ENCODE data around the gene TSPAN17. TPM values are rescaled to one million over a fixed set of nuclear protein-coding genes. Genes with fewer than 3 reads are reported as not detected.
A peak's percentile ranks its signal among the peaks of the same experiment; 100 is the strongest.
"Not testable (repeated sequence)": the region's sequence is repeated elsewhere in the genome, so short reads cannot be mapped to it uniquely, and the experiment has no call there.

Gene TSPAN17
- total RNA-seq, 2 donors from 2014 or later, result 25.3 to 31.8 TPM

DNA sequence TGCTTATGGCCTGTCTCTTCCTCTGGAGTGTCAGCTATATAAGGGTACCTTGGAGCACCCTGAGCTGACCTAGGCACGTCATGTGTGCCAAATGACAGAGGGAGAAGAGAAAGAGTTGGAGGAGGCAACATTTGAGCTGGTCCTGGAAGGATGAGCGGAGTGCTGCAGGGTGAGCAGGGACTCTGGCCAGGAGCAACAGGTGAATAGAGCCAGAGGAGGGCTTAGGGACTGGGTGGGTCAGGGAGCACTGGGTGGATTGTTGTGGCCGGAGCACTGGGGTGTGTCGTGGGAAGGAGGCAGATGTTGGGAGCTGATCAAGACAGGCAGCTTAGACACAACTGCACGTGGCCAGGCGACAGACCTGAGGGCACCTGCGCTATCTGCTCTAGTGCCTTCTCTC, 43.6 kb downstream of the TSPAN17 start:
- Mint-ChIP-seq H3K9me3 (no peaks in the 10 kb centered on the region), H3K4me1 (ENCODE audit: low read depth) (no peaks in the 10 kb centered on the region), H3K4me3 (no peak overlapping the region), H3K27me3 (ENCODE audit: low read depth) (peaks cover 54% of the 10 kb centered on the region), H3K27ac (no peak overlapping the region), H3K36me3 (ENCODE audit: insufficient read depth in 2 of 2) (no peaks in the 10 kb centered on the region)
- ATAC-seq (replicated peaks in 1 of 2) (no peak), DNase-seq (no peak)

DNA sequence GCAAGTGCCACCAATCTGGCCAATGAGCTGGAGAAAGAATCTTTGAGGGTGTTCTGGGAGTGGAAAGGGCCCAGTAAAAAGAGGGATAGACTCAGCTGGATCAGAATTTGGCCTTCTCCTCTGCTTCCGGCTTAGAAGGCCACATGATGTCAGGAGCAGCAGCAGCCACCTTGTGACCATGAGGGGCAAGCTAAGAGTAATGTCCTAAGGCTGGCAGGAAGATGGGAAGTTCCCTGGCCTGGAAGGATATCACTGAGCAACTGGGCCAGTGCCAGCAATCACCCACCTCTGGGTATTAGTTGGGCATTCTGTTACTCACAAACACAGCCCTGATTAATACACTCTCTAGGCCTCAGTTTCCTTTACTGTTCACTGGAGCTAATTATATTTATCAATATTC, 44.2 kb downstream of the TSPAN17 start:
- Mint-ChIP-seq H3K36me3 (ENCODE audit: insufficient read depth in 2 of 2) (no peaks in the 10 kb centered on the region), H3K9me3 (no peaks in the 10 kb centered on the region), H3K27ac (no peak overlapping the region), H3K4me3 (no peak overlapping the region), H3K27me3 (ENCODE audit: low read depth) (peaks cover 59% of the 10 kb centered on the region), H3K4me1 (ENCODE audit: low read depth) (no peaks in the 10 kb centered on the region)
- DNase-seq, result no peak
- no peak for ATAC-seq (replicated peaks in 1 of 2)

DNA sequence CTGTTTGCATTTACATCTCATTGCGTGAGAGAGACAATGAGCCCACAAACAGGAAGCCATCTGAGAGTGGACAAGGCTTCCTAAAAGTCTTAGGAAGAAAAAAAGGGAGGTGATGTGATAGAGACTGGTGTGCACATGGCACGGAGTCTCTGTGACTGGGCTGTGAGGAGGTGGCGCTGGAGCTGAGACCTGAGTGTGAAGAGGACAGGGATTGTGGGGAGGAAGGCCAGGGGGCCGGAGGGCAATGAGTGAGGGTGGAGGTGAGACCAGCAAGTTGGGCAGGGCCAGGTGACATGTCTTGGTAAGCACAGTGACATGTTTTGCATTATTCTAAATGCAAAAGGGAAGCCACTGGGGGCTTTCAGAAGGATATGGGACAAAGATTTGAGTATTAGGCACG, 45.0 kb downstream of the TSPAN17 start:
- Mint-ChIP-seq H3K27ac (no peak overlapping the region), H3K36me3 (ENCODE audit: insufficient read depth in 2 of 2) (no peaks in the 10 kb centered on the region), H3K9me3 (no peaks in the 10 kb centered on the region), H3K4me1 (ENCODE audit: low read depth) (no peaks in the 10 kb centered on the region), H3K27me3 (ENCODE audit: low read depth) (peaks cover 67% of the 10 kb centered on the region), H3K4me3 (no peak overlapping the region)
- no peak for ATAC-seq (replicated peaks in 1 of 2)
- DNase-seq, result no peak

DNA sequence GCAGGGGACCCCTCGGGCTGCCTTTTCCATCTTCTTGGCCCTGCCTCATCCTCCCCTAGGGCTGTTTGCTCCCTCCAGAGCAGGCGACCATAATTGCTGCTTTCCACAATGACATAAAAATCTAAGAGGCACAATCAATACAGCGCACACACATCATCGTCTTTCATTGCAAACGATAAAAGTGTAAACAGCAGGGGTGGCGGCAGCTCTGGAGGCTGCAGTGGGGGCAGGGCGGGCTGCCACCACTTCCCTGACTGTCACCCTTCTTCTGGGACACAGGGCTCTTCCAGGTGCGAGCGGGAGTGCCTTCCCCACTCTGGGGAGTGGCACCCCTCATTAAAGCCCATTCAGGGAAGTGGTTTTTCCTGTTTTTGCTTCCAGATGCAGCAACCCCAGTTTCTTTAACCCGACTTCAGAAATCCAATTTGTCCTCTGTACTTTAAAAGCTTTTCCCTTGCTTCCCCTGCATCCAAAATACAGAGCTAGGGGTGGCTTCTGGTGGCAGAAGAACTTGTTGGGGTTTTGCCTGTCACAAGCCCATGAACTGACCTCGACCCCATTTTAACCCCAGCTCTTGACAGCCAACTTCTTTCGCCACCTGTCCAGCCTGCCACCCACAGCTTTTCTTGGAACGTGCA, 45.7 kb downstream of the TSPAN17 start:
- peaks cover 74% of the 10 kb centered on the region for H3K27me3 Mint-ChIP-seq (ENCODE audit: low read depth)
- H3K9me3 Mint-ChIP-seq, result no peaks in the 10 kb centered on the region
- H3K36me3 Mint-ChIP-seq (ENCODE audit: insufficient read depth in 2 of 2), result no peaks in the 10 kb centered on the region
- ATAC-seq (replicated peaks in 1 of 2) (no peak), DNase-seq (no peak)
- no peak overlapping the region for H3K27ac Mint-ChIP-seq
- H3K4me3 Mint-ChIP-seq, result no peak overlapping the region
- no peaks in the 10 kb centered on the region for H3K4me1 Mint-ChIP-seq (ENCODE audit: low read depth)

DNA sequence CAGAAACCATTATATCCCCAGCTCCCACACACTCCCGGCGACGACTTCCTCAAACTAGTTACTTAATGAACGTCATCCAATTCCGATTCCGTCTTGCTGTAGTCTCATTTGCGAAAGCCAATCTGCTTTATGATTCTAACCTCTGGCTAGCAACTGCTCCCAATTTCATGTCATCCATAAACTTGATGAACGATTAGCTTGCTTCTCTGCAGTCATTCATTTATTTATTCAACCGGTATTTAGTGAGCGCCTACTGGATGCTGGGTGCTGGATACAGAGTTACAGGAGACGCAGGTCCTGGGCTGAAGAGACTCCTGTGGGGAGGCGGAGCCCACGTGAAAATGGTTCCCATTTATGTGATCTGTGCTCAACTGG, 46.2 kb downstream of the TSPAN17 start:
- Mint-ChIP-seq H3K4me3 (no peak overlapping the region), H3K36me3 (ENCODE audit: insufficient read depth in 2 of 2) (no peaks in the 10 kb centered on the region), H3K27me3 (ENCODE audit: low read depth) (peaks cover 79% of the 10 kb centered on the region), H3K27ac (no peak overlapping the region), H3K9me3 (no peaks in the 10 kb centered on the region), H3K4me1 (ENCODE audit: low read depth) (no peaks in the 10 kb centered on the region)
- no peak for DNase-seq
- no peak for ATAC-seq (replicated peaks in 1 of 2)

DNA sequence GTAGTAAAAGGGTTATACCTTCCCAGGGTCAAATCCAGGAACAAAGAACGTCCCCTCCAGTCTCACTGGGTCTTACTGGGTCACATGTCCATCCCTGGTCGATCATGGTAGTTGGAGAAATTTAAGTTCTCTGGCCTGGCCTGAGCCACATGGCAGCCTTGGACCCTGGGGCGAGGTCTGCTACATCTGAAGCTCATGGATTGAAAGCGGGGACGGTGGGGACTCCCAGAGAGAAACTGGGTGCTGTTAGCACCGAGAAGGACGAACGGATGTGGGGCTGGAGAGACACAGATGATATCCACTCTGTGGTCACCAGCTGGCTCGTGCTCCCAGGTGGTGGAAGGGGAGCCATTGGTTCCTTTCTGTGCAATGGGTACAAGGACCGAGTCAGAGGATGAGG, 46.9 kb downstream of the TSPAN17 start:
- Mint-ChIP-seq H3K4me1 (ENCODE audit: low read depth) (no peaks in the 10 kb centered on the region), H3K9me3 (no peaks in the 10 kb centered on the region), H3K27me3 (ENCODE audit: low read depth) (peaks cover 86% of the 10 kb centered on the region), H3K4me3 (no peak overlapping the region), H3K36me3 (ENCODE audit: insufficient read depth in 2 of 2) (no peaks in the 10 kb centered on the region), H3K27ac (no peak overlapping the region)
- DNase-seq (no peak), ATAC-seq (replicated peaks in 1 of 2) (no peak)

DNA sequence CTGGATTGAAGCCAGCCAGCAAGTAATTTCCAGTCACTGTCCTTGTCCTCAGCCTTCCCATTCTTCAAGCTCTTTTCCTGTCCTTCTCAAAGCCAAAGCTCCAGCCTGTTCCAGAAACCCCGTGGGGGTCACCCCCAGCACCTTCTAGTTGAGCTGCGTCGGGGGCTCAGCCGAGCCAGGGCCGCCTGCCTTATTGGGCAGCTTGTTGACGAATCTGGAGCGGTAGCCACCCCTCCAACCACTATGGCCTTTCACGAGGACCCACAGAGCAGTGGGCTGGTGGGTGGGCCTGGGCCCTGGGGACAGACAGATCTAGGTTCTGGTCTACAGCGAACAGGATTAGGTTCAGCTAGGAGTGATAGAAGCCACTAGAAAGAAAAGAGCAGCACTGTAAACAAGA, 47.3 kb downstream of the TSPAN17 start:
- Mint-ChIP-seq H3K9me3 (no peaks in the 10 kb centered on the region), H3K4me3 (no peak overlapping the region), H3K4me1 (ENCODE audit: low read depth) (no peaks in the 10 kb centered on the region), H3K36me3 (ENCODE audit: insufficient read depth in 2 of 2) (no peaks in the 10 kb centered on the region), H3K27ac (no peak overlapping the region), H3K27me3 (ENCODE audit: low read depth) (peaks cover 84% of the 10 kb centered on the region)
- DNase-seq (no peak), ATAC-seq (replicated peaks in 1 of 2) (no peak)

DNA sequence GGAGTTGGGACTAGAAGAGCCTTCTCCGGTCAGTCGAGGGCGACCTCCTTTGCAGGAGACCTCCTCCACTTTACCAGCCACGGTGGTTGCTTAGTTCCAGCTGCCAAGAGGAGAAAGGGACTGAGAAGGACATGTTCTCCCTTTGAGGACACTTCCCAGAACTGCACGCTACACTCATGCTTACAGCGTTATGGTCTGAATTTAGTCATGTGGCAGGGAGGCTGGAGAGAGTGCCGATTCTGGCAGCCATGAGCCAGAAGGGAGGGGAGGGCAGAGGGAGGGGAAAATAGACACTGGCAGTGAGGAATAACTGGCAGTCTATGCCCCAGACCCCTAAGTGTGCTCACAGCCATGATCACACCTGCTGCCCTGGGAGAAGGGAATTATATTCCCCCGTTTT, 47.8 kb downstream of the TSPAN17 start:
- ATAC-seq (replicated peaks in 1 of 2) (no peak), DNase-seq (no peak)
- Mint-ChIP-seq H3K4me3 (no peak overlapping the region), H3K27me3 (ENCODE audit: low read depth) (peaks cover 80% of the 10 kb centered on the region), H3K9me3 (no peaks in the 10 kb centered on the region), H3K27ac (no peak overlapping the region), H3K36me3 (ENCODE audit: insufficient read depth in 2 of 2) (no peaks in the 10 kb centered on the region), H3K4me1 (ENCODE audit: low read depth) (no peaks in the 10 kb centered on the region)

DNA sequence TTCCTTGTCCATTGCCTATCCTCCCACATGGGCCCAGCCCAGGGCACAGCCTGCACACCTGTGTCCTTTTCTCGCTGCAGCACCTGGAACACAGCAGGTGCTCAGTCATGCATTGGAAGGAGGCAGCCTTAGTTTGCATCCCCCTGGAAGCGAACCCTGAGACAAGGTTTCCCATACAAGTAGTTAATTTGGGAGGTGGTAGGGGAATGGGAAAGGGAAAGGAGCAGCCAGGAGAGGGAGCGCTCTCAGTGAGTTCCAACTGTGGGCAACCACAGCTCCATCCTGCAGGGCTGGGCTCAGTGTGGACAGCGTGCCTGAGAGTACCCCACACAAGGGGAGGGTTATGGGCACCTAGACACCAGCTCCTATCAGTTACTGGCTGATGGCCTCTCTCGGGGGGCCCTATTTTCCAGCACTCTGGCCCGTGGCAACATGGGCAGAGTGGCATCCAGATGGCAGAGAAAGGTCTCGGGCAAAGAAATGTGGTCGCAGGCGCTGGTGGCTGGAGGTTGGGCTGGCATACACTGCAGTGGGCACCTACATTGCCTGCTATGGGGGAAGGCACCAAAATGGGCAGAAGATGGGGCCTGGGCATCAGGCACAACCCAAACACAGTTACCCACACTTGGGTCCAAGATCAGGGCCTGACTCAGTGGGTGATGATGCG, 50.1 kb downstream of the TSPAN17 start:
- Mint-ChIP-seq H3K36me3 (ENCODE audit: insufficient read depth in 2 of 2) (no peaks in the 10 kb centered on the region), H3K27me3 (ENCODE audit: low read depth) (peaks cover 81% of the 10 kb centered on the region), H3K9me3 (no peaks in the 10 kb centered on the region), H3K4me3 (no peak overlapping the region), H3K27ac (no peak overlapping the region), H3K4me1 (ENCODE audit: low read depth) (no peaks in the 10 kb centered on the region)
- ATAC-seq (replicated peaks in 1 of 2) (no peak), DNase-seq (no peak)

DNA sequence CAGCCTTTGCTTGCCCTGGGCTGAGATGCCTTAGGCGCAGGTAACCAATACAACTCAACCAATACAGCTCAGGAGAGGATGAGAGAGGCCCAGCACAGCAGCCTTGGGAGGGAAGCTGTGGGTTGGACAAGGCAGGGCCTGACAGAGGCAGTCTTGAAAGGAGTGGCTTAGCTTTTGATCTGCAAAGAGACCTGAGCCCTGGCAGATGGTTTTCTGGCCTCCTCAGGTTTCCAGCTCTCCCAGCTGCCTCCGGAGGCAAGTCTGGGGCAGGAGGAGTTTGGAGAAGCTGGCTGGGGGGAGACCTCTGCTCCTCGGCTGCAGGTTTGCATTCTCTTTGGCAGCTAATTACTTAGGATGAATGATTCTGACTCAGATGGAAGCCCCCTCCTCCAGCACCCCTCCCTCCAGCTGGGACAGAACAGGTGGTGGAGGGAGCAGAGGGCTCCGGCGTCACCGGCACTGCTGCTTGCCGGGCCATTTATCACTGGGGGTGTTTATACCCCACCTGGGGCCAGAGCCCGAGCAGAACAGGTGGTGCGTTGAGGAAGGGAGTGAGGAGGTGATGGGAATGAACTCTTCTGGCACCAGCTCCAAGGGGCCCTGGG, 50.8 kb downstream of the TSPAN17 start:
- Mint-ChIP-seq H3K9me3 (no peaks in the 10 kb centered on the region), H3K27me3 (ENCODE audit: low read depth) (peaks cover 74% of the 10 kb centered on the region), H3K27ac (no peak overlapping the region), H3K4me3 (no peak overlapping the region), H3K36me3 (ENCODE audit: insufficient read depth in 2 of 2) (no peaks in the 10 kb centered on the region), H3K4me1 (ENCODE audit: low read depth) (no peaks in the 10 kb centered on the region)
- DNase-seq (no peak), ATAC-seq (replicated peaks in 1 of 2) (no peak)

DNA sequence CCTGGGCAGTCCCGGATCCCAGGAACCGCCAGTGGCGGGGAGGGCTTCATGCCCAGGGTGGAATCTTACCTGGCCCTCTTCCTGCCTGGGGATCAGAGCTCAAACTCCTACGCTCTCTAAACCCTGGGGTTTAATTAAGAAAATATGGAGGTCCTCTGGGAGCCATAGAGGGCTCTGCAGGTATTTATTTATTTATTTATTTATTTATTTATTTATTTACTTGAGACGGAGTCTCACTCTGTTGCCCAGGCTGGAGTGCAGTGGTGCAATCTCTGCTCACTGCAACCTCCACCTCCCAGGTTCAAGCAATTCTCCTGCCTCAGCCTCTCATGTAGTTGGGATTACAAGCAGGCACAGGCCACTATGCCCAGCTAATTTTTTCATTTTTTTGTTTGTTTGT, 52.2 kb downstream of the TSPAN17 start:
- H3K36me3 Mint-ChIP-seq (ENCODE audit: insufficient read depth in 2 of 2); H3K27ac Mint-ChIP-seq; H3K9me3 Mint-ChIP-seq; H3K4me3 Mint-ChIP-seq; DNase-seq; ATAC-seq (replicated peaks in 1 of 2); H3K4me1 Mint-ChIP-seq (ENCODE audit: low read depth): not testable (repeated sequence)
- H3K27me3 Mint-ChIP-seq (ENCODE audit: low read depth), result peaks cover 69% of the 10 kb centered on the region

DNA sequence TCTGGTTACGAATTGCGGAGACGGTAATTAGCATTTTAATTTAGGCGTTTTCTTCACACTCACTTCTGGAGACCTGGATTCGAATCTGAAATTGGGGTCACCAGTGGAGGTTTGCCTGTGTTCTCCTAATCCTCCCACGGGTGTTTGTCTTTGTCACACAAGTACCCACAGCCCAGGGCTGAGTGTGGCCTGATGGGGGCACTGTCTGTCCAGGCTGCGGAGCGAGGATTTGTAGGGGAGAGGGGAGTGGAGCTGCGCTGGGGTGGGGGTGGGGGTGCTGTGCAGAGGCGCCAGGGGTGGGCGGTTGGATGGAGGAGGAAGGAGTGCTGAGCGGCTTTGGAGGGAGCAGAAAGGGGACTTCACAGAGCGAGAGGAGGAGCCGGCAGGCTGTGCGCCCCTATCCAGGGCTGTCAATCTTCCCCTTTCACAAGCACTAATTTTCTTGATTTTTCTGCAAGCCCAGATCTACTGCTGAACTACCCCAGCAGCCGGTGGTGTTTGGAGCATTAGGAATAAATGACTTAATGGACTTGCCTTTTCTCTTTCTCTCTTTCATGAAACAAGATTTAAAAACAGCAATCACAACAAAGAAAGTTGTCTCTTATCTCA, 53.1 kb downstream of the TSPAN17 start:
- no peak overlapping the region for H3K27ac Mint-ChIP-seq
- DNase-seq (peak; percentile 13 to 15), ATAC-seq (replicated peaks in 1 of 2) (no peak)
- H3K27me3 Mint-ChIP-seq (ENCODE audit: low read depth), result peaks cover 60% of the 10 kb centered on the region
- no peaks in the 10 kb centered on the region for H3K9me3 Mint-ChIP-seq
- no peak overlapping the region for H3K4me3 Mint-ChIP-seq
- no peaks in the 10 kb centered on the region for H3K4me1 Mint-ChIP-seq (ENCODE audit: low read depth)
- H3K36me3 Mint-ChIP-seq (ENCODE audit: insufficient read depth in 2 of 2), result no peaks in the 10 kb centered on the region

DNA sequence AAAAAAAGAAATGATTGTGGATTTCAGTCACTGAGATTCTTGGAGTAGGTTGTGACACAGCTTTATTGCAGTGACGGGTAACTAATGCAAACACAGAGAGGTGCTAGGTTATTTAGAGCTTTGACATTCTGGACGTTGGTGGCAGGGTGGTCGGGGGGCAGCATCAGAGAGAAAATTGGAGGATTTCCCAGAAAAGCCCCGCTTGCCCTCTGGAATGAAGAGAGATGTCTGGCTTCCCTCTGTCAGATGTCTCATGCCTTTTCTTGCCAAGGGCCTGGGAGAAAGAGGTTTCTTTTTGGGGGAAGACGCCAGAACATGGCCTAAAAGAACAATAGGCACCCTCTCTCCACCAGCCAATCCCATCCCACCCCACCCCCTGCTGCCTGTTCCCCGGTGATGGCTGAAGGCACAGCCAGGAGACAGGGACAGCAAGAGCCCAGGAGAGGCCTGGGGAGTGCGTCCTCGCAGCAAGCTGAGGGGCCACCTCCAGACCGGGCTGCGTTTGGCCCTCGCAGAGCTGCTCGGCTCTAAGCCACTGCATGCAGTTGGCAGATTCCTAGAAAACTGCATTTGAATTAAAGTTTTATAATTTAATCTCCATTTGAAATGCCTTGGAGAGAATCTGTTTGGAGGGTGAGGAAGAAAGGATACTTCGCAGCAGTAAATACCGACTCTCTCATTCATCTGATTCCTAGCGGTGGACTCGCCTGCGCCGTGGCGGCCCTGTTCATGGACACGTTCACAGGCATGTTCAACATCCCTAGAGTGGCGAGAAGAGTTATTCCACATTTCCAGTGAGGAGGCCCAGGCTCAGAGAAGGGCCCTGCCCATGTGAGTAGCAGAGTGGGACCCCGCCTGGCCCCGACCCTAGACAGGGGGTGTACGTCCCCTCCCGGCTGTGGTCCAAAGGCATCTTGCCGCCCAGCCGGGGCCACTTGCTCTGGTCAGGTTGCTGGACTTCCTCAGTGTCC, 55.7 kb downstream of the TSPAN17 start:
- no peak for DNase-seq
- H3K36me3 Mint-ChIP-seq (ENCODE audit: insufficient read depth in 2 of 2), result no peaks in the 10 kb centered on the region
- peaks cover 34% of the 10 kb centered on the region for H3K27me3 Mint-ChIP-seq (ENCODE audit: low read depth)
- H3K4me3 Mint-ChIP-seq, result no peak overlapping the region
- no peak for ATAC-seq (replicated peaks in 1 of 2)
- H3K27ac Mint-ChIP-seq, result no peak overlapping the region
- no peaks in the 10 kb centered on the region for H3K9me3 Mint-ChIP-seq
- no peaks in the 10 kb centered on the region for H3K4me1 Mint-ChIP-seq (ENCODE audit: low read depth)

Measured in activated T-cell treated with anti-CD3 and anti-CD28 coated beads, Interleukin-2, amount 50 U/mL, for 72 hours (primary cell).